HG02981 (cell line): ENCODE measurements around the gene SELL.
"Not testable (repeated sequence)": the region's sequence is repeated elsewhere in the genome, so short reads cannot be mapped to it uniquely, and the experiment has no call there.

ENCODE experiments used
- ATAC-seq: cut with Tn5 transposase; IDR thresholded peaks from one replicate; pipeline ENCODE4 v1.9.1; 2021; ENCODE audit warnings: mild to moderate bottlenecking, moderate library complexity; ENCODE audit not compliant: unreplicated experiment

The SELL gene

DNA sequence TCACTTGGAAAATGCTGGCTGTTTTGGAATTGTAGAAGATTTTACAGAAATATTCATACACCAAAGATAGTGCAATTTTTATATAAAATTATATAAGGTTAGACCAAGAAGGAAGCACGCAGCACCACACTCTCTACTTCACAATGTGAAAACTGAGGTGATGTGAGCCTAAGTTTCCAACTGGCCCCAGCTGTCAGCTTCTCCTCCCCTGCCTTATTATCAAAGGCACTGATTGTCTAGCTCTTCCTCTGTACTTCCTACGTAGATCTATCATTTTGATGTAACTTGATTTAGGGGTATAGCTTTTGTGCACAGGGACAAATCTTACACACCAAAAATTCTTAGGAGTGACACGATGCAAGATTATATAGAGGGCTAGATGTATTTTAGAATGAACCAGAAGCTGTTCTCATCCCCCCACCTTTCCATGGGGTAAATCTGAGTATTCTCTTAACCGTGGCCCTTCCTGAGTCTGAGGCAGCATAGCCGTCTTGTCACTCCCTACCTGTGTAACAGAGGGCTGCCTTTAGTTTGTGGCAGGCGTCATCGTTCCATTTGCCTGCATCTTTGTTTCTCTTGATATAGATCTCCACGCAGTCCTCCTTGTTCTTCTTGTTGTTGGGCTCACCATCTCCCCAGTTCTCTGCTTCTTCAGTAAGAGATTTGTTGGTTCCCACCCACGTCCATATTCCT lies 3.4 kb downstream of the SELL start:
- ATAC-seq: no peak

DNA sequence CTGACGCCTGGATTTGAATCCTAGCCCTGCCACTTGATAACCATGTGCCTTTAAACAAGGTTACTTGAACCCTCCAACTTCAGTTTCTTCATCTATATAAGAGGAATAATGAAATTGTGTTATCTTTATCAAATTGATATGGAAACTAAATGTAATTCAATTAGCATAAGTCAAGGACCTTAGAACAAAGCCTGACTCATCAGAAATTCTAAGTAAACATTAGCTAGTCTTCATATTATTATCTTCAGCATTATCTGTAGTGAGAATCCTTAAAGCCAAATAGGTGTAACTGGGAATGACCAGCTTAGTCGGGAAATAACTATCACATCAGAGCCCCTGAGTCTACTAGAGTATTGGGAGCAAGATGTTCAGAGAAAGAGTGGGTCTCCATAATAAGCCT lies 6.6 kb downstream of the SELL start:
- ATAC-seq: no peak

DNA sequence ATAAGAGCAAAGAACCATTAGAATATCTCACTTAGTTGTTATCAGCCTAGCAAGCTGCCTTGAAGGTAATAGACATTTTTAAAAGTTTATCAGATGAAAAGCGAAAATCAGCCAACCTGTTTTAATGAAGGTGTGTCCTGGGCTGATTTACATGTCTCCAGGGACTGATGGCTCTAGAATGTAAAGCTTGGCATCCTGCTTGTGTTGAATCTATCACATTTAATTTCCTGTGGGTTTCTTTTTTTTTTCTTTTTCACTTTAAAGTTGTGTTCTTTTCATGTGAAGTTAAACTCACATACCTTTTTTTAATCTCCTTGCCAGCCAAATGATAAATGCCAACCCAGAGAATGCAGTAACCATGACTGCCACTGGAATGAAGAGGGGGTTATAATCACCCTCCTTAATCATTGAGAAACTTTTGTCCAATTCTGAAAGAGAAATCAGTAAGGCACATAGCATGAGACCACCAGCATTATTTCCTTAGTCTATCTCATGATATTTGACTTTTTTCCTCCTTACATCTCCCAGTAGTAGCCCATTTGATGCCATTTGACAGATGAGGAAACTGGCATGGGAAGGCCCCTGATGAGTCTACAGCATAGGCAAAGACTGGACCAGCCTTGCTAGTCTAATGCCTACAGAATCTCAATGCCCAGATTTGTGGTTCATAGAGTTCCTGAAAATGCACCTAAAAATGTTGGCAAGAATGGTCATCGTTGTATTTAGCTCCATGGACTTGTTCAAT lies 10.0 kb downstream of the SELL start:
- ATAC-seq: no peak

DNA sequence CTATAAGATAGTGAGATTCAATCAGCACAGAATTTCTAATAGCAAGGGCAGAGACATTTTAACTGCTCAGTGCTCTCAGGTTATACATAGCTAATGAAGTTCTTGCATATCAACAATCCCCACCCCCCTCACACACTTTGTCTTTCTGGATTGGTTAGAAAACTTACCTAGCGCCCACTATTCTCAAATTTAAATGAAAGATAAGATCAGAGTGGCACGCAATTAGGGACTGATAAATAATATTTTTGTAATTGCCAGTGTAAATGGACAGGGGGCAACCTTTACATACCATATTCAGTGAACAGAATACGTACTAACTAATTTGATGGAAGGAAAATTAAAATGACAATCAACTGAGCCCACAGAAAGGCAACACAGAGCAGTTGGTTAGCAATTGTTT lies 11.7 kb downstream of the SELL start:
- ATAC-seq: no peak

DNA sequence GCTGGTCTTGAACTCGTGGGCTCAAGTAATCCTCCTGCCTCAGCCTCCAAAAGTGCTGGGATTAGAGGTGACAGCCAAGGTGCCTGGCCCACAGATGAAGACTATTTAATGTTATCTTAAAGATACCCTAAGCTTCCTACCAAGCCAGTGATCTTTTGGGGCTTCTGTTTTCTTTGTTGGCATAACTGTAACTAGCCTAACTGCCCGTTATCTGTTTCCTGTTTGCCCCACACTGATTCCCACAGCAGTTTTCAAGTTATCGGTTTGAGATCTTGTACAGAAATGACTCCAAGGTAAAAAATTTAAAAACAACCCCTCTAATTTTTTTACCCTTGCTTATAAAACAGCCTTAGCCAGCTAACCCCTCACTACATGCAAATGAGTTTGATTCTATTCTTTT lies 12.4 kb downstream of the SELL start:
- no peak for ATAC-seq

DNA sequence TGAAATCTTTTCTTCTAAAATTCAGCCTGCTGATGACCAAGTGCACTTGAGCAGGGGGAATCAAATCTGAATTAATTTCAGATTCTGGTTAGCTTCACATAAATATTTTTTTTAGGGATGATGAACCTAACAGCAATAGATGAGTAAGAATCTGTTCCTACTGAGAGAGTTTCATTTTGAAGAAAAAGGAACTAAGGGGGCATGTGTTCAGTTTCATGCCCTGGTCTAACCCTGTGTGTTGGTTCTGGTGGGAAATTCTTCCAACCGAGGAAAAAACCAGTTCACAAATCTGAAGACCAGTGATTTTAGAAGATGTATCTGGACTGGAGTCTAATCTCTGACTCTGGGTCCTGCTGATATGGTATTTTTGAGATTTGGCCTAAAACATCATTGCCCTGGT lies 13.7 kb downstream of the SELL start:
- no peak for ATAC-seq

DNA sequence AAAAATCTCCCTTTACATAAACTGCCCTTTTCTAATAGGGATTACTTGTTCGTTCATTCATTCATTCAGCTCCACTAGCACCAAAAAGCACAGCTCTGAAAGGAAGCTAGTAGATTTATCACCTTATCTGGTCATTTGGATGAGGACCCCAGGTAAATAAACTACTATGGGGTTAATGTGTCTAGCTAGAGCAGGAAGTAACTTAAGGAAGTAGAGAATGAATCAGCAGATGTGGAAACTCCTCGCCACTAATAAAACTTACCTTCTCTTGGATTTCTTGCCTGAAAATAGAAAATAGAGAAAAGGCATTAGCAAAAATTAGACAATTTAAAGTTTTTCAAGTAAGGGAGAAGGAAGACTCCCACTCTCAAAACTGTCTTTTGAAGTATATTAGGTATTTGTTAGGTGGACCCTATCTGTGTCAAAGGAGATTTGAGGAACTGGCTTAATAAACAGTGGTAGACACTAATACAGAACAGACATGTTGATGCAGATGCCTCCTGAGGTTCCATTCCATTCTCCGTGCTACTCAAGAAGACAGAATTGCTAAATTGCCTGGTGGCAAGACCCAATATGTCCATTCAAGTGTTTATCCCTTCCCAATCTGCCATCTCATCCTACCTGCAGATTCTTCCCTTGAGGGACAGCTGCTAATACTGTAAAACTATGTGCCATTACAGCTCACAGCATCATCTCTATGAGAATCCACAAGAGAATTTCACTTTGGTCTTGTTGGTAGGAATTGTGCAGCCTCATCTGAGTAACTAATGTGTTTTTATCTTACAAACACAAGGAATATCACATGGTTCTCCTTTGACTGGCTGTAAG lies 14.9 kb downstream of the SELL start:
- ATAC-seq: no peak

DNA sequence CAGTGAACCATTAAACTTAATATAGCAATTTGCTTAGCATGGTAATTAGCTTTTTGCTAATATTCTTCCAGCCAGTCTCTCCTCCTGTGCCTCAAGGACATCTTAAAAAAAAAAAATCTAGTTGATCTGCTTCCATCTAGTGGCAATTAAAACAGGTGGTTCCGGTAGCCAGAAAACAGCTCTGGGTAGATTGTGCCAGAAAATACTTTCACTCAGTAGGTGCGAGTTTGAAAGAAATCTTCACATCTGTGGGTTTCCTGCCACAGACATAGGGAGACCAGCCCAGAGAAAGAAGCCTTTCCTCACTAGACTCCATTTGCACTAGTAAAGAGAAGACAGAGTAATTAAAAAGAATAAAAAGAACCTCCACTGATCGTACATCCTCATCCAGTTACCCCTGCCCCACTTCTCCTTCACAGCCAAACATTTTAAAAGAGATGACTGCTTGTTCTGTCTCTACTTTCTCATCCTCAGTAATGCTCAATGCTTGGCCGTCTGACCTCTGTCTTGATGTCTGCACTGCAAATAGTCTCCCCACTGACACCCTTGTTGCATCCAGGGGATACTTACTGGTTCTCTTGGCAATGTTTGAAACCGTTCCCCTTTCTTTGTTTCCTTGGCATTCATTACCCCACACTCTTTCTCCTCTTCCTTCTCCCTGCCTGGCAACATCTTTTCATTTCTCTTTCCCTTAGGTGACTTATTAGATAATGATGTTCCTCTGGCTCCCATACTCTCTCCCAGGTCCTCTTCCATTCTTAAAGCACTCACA lies 16.9 kb downstream of the SELL start:
- ATAC-seq: peak; percentile 35

DNA sequence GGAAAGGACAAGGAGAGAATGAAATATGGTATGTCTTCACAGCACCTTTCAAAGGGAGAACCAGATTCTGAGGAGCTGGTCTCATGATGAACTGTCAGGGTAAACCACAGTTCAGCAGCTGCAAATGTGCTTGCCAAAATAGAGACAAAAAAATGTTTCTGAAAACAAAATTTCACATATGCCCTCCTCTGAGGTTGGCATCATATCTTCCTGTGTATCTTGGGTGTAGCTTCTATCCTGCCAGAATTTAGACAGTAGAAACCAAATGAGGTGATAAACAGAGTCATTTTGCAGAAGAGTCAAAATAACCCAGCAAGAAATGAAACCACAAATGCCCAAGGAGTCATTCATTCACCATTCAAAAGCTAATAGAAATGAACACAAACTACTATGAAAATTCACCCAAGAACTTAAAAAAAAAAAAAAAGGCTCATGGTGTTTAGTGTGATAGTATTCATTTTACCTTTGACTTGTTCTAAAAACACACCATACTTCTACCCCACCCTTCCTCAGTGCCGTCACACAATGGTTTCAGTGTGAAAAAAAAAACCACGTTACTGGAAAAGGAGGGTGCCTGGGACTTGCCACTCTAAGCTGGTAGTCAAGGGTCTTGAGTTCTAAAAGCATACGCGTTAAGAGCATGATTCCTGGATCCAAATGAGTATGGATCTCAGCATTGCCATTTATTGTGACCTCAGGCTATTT lies 18.5 kb downstream of the SELL start:
- peak; percentile 31 for ATAC-seq

DNA sequence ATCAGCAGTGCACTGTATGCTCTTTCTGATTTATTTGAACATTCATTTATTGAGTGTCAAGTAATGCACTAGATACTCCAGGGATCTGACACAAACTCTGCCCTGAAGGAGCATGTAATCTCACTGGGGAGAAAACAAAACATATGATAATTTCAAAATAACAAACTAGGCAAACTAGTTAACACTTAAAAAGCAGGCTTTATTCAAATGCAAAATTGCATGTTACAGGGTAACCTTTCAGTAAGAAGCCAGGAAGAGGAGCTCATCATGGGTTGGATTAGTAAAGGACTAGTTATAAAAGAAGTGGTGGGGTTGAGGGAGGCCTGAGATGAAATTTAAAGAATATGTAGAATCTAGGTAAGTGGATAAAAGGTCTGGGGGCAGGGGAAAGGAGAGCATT lies 20.9 kb downstream of the SELL start:
- no peak for ATAC-seq

DNA sequence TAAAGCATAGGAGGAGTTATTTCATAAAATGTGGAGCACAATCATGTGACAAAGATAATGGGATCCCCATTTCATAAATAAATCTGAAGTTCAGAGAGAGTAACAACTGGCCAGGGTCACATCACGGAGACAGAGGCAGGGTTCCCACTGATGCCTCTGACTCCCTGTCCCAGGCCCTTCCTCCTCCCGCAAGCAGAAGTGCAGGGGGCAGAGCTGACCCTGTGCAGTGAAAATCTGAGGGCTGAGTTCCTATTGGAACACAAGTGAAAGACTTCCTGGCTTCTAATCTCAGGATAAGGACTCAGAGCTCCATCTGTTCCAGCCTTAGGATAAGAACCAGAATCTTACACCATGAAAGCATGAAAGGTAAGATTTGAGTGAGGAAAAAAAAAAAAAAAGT lies 22.0 kb downstream of the SELL start:
- ATAC-seq: no peak

DNA sequence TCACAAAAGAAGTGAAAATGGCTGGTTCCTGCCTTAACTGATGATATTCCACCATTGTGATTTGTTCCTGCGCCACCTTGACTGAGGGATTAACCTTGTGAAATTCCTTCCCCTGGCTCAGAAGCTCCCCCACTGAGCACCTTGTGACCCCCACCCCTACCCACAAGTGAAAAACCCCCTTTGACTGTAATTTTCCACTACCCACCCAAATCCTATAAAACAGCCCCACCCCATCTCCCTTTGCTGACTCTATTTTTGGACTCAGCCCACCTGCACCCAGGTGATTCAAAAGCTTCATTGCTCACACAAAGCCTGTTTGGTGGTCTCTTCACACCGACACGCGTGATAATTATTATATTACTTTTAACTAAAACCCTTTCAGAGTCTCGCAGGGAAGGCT lies 23.0 kb downstream of the SELL start:
- not testable (repeated sequence) for ATAC-seq

DNA sequence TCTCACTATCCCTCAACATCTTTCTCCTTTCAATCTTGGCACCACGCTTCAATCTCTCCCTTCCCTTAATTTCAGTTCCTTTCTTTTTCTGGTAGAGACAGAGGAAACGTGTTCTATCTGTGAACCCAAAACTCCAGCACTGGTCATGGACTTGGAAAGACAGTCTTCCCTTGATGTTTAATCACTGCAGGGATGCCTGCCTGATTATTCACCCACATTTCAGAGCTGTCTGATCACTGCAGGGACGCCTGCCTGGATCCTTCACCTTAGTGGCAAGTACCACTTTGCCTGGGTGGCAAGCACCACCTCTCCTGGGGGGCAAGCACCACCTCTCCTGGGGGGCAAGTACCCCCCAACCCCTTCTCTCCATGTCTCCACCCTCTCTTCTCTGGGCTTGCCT lies 27.8 kb downstream of the SELL start:
- no peak for ATAC-seq

DNA sequence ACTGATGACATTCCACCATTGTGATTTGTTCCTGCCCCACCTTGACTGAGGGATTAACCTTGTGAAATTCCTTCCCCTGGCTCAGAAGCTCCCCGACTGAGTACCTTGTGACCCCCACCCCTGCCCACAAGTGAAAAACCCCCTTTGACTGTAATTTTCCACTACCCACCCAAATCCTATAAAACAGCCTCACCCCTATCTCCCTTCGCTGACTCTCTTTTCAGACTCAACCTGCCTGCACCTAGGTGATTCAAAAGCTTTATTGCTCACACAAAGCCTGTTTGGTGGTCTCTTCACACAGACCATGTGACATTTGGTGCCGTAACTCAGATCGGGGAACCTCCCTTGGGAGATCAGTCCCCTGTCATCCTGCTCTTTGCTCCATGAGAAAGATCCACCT lies 28.3 kb downstream of the SELL start:
- not testable (repeated sequence) for ATAC-seq

DNA sequence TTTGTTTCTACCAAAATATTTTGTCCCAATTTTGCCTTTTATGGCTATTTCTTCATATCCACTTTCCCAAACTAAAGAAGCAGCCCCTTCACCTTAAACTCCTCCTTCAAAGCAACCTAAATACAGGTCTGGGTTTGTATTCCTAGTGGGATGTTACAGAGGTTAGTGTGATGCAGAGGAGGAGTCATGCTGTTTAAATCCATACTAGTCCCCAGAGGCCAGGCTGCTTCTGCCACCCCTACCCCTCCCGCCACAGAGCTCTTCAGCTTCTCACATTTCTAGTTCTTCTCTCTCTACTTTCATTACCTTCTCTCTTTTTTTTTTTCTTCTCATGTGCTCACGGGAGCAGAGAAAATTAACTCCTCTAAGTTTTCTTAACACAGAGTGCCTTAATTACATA lies 29.3 kb downstream of the SELL start:
- no peak for ATAC-seq

DNA sequence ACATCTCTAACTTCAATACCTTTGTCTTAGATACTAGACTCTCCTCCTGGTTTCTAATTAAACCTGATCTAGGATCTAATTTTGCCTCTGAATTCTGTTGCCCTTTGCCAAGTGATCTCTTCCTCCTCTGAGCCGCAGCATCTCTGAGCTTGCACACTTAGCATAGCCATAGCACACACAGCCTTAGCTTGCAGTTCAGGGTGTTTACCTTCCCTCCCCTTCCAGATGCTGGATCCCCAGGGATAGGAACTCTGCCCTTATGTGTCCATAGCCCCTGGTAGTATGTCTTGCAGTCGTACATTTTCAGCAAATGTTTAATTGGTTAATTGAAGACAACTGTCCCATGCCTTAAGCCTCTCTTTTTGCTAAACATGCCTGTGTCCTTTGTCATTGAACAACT lies 30.3 kb downstream of the SELL start:
- peak; percentile 20 for ATAC-seq

DNA sequence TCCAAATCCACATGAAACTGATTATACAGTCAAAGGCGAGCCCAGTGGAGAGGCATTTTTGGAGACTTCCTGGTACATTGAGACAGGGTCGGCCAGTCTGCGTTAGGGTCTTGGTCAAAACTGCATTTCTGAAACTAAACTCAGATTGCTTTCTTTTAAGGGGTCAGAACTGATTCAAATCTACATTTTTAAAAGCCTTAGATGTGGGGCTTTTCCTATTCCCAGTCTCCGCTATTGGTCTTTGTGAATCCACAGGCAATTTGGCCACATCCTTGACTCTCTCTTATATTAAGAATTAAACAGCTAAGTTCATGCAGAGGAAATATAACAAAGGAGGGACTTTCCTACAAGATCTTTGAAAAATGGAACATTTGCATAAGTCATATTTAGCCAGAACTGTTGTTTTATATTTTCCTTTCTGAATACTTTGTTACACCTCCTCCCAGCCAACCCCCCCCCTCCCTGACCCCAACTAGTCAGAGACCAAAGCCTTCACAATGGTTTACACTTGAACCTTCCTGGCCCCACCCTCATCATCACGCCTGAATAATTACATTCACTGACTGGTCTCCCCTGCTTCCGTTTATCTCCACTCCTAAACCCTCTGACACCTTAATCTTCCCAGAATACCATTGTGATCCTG lies 30.9 kb downstream of the SELL start:
- peak; percentile 55 for ATAC-seq

DNA sequence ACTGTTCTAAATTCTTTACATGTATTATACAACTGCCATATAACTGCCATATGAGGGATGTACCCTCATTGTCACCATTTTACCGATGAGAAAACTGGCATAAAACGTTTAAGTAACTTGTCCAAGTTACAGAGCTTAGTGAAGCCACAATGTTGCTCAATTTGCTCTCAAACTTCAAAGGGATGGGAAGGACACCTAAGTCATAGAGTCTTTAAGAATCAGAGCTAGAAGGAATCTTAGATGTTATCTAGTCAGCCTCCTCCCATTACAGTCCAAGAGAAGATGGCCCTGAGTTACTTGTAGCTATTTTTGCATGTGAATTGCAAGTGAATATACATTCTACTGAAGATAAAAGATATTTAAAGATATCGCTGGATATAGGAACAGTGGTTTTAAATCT lies 31.7 kb downstream of the SELL start:
- no peak for ATAC-seq

DNA sequence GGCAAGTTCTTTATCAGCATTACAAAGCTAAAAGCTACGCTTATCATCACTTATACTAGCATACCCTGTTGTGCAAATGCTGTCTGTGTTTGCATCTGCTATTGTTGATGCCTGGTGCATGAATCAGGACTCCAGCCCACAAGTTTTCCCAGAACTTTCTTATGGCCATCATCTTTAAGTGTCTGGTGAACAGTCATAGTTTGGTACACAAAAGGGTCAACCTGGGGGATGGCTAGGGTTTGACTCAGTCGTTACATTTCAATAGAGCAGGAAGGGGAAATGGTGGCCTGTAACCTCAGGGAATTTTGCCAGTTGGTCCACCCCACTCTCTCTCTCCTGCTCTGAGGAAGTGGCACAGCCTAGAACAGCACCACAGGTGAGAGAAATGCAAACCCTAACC lies 35.4 kb downstream of the SELL start:
- no peak for ATAC-seq

DNA sequence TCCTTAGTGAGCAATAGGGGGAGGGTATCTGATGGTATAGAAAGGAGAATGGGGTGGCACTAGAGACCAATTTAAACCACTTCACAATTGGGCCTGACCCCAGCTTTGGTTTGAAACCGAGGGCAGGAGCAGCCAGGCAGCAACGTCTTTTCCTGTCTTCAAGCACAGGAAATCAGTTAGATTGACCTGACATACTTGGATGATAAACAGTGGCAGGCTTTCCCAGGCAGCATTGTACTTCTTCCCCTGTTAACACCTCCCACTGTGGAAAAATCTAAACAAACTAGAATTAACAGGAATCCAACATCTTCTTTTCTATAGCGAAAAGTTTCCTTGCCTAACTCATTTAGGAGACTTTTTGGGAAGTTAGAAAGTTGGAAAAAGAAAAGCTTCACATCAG lies 40.6 kb downstream of the SELL start:
- no peak for ATAC-seq
